ENCODE results near the gene LHX5.
"Not testable (repeated sequence)": the region's sequence is repeated elsewhere in the genome, so short reads cannot be mapped to it uniquely, and the experiment has no call there.

The LHX5 gene

GRCh38 chr12:113498490-113498889 lies 26.8 kb upstream of the LHX5 start:
- H3K4me1 ChIP-seq (ENCODE audit: control insufficient read depth in 2 of 2, insufficient read depth in 2 of 2, low read length in 2 of 2), result no peaks in the 10 kb centered on the region

GRCh38 chr12:113497693-113498092 lies 26.0 kb upstream of the LHX5 start:
- Histone ChIP-seq H3K9me3 (ENCODE audit: control insufficient read depth in 2 of 2, low read length in 2 of 2) (no peaks in the 10 kb centered on the region), H3K36me3 (ENCODE audit: control insufficient read depth in 2 of 2, insufficient read depth in 2 of 2, low read length in 2 of 2) (no peaks in the 10 kb centered on the region), H3K4me3 (ENCODE audit: low read length in 2 of 2) (no peak overlapping the region), H3K4me1 (ENCODE audit: control insufficient read depth in 2 of 2, insufficient read depth in 2 of 2, low read length in 2 of 2) (no peaks in the 10 kb centered on the region), H3K9ac (ENCODE audit: low read depth in 1 of 2, low read length in 2 of 2) (no peak overlapping the region), H3K27ac (ENCODE audit: low read depth in 2 of 2, low read length in 2 of 2) (no peak overlapping the region), H3K27me3 (ENCODE audit: control insufficient read depth in 2 of 2, insufficient read depth in 2 of 2, low read length in 2 of 2) (peaks cover 6 to 14% of the 10 kb centered on the region in 2 donors)

More at GRCh38 chr12:113498490-113498889, 26.8 kb upstream of the LHX5 start:
- Histone ChIP-seq H3K4me3 (ENCODE audit: low read length in 2 of 2) (no peak overlapping the region), H3K27ac (ENCODE audit: low read depth in 2 of 2, low read length in 2 of 2) (no peak overlapping the region), H3K27me3 (ENCODE audit: control insufficient read depth in 2 of 2, insufficient read depth in 2 of 2, low read length in 2 of 2) (peaks cover 6 to 14% of the 10 kb centered on the region in 2 donors), H3K9ac (ENCODE audit: low read depth in 1 of 2, low read length in 2 of 2) (no peak overlapping the region), H3K36me3 (ENCODE audit: control insufficient read depth in 2 of 2, insufficient read depth in 2 of 2, low read length in 2 of 2) (no peaks in the 10 kb centered on the region), H3K9me3 (ENCODE audit: control insufficient read depth in 2 of 2, low read length in 2 of 2) (no peaks in the 10 kb centered on the region)

- not testable (repeated sequence) for H3K9me3 ChIP-seq (ENCODE audit: control insufficient read depth in 2 of 2, low read length in 2 of 2); H3K27ac ChIP-seq (ENCODE audit: low read depth in 2 of 2, low read length in 2 of 2); H3K4me3 ChIP-seq (ENCODE audit: low read length in 2 of 2); H3K36me3 ChIP-seq (ENCODE audit: control insufficient read depth in 2 of 2, insufficient read depth in 2 of 2, low read length in 2 of 2); H3K27me3 ChIP-seq (ENCODE audit: control insufficient read depth in 2 of 2, insufficient read depth in 2 of 2, low read length in 2 of 2); H3K4me1 ChIP-seq (ENCODE audit: control insufficient read depth in 2 of 2, insufficient read depth in 2 of 2, low read length in 2 of 2); H3K9ac ChIP-seq (ENCODE audit: low read depth in 1 of 2, low read length in 2 of 2)
Measured at GRCh38 chr12:113495941-113496340, 24.3 kb upstream of the LHX5 start.

- Histone ChIP-seq H3K9ac (ENCODE audit: low read depth in 1 of 2, low read length in 2 of 2) (no peak overlapping the region), H3K4me1 (ENCODE audit: control insufficient read depth in 2 of 2, insufficient read depth in 2 of 2, low read length in 2 of 2) (no peaks in the 10 kb centered on the region), H3K27ac (ENCODE audit: low read depth in 2 of 2, low read length in 2 of 2) (no peak overlapping the region), H3K4me3 (ENCODE audit: low read length in 2 of 2) (no peak overlapping the region), H3K9me3 (ENCODE audit: control insufficient read depth in 2 of 2, low read length in 2 of 2) (no peaks in the 10 kb centered on the region), H3K27me3 (ENCODE audit: control insufficient read depth in 2 of 2, insufficient read depth in 2 of 2, low read length in 2 of 2) (peaks cover 0 to 7% of the 10 kb centered on the region in 2 donors), H3K36me3 (ENCODE audit: control insufficient read depth in 2 of 2, insufficient read depth in 2 of 2, low read length in 2 of 2) (no peaks in the 10 kb centered on the region)
Measured at GRCh38 chr12:113488322-113488721, 16.7 kb upstream of the LHX5 start.

GRCh38 chr12:113486722-113487121 lies 15.1 kb upstream of the LHX5 start:
- no peak overlapping the region for H3K4me3 ChIP-seq (ENCODE audit: low read length in 2 of 2)
- H3K27ac ChIP-seq (ENCODE audit: low read depth in 2 of 2, low read length in 2 of 2), result no peak overlapping the region
- H3K27me3 ChIP-seq (ENCODE audit: control insufficient read depth in 2 of 2, insufficient read depth in 2 of 2, low read length in 2 of 2), result peaks cover 0 to 10% of the 10 kb centered on the region in 2 donors
- H3K9ac ChIP-seq (ENCODE audit: low read depth in 1 of 2, low read length in 2 of 2), result no peak overlapping the region
- no peaks in the 10 kb centered on the region for H3K9me3 ChIP-seq (ENCODE audit: control insufficient read depth in 2 of 2, low read length in 2 of 2)
- no peaks in the 10 kb centered on the region for H3K4me1 ChIP-seq (ENCODE audit: control insufficient read depth in 2 of 2, insufficient read depth in 2 of 2, low read length in 2 of 2)
- H3K36me3 ChIP-seq (ENCODE audit: control insufficient read depth in 2 of 2, insufficient read depth in 2 of 2, low read length in 2 of 2), result no peaks in the 10 kb centered on the region

DNA sequence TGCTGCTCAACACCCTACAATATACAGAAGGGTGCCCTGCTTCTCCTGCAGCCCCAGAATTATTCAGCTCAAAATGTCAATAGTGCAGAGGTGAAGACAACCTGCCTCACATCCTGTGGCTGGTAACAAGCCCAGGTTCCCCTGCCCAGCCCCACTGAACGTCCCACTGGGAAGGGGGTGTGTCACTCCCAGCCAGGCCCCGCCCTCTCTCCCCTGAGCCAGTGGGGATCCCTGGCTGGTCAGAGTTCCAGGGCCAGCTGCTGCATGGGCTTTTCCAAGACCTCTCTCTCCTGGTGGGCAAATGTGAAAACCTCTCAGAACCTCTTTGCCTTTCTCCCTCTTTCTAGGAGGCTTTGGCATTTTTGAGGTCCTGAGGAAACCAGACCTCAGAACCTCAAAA lies 13.7 kb upstream of the LHX5 start:
- Histone ChIP-seq H3K27ac (ENCODE audit: low read depth in 2 of 2, low read length in 2 of 2) (no peak overlapping the region), H3K9me3 (ENCODE audit: control insufficient read depth in 2 of 2, low read length in 2 of 2) (no peaks in the 10 kb centered on the region), H3K4me1 (ENCODE audit: control insufficient read depth in 2 of 2, insufficient read depth in 2 of 2, low read length in 2 of 2) (no peaks in the 10 kb centered on the region), H3K4me3 (ENCODE audit: low read length in 2 of 2) (no peak overlapping the region), H3K9ac (ENCODE audit: low read depth in 1 of 2, low read length in 2 of 2) (no peak overlapping the region), H3K27me3 (ENCODE audit: control insufficient read depth in 2 of 2, insufficient read depth in 2 of 2, low read length in 2 of 2) (peaks cover 0 to 13% of the 10 kb centered on the region in 2 donors), H3K36me3 (ENCODE audit: control insufficient read depth in 2 of 2, insufficient read depth in 2 of 2, low read length in 2 of 2) (no peaks in the 10 kb centered on the region)

GRCh38 chr12:113482334-113482733 lies 10.7 kb upstream of the LHX5 start:
- Histone ChIP-seq H3K4me3 (ENCODE audit: low read length in 2 of 2) (no peak overlapping the region), H3K27ac (ENCODE audit: low read depth in 2 of 2, low read length in 2 of 2) (no peak overlapping the region), H3K36me3 (ENCODE audit: control insufficient read depth in 2 of 2, insufficient read depth in 2 of 2, low read length in 2 of 2) (no peaks in the 10 kb centered on the region), H3K27me3 (ENCODE audit: control insufficient read depth in 2 of 2, insufficient read depth in 2 of 2, low read length in 2 of 2) (peaks cover 23 to 35% of the 10 kb centered on the region in 2 donors), H3K9ac (ENCODE audit: low read depth in 1 of 2, low read length in 2 of 2) (no peak overlapping the region), H3K9me3 (ENCODE audit: control insufficient read depth in 2 of 2, low read length in 2 of 2) (no peaks in the 10 kb centered on the region), H3K4me1 (ENCODE audit: control insufficient read depth in 2 of 2, insufficient read depth in 2 of 2, low read length in 2 of 2) (no peaks in the 10 kb centered on the region)

- no peaks in the 10 kb centered on the region for H3K9me3 ChIP-seq (ENCODE audit: control insufficient read depth in 2 of 2, low read length in 2 of 2)
- no peaks in the 10 kb centered on the region for H3K4me1 ChIP-seq (ENCODE audit: control insufficient read depth in 2 of 2, insufficient read depth in 2 of 2, low read length in 2 of 2)
- peaks cover 27 to 38% of the 10 kb centered on the region in 2 donors for H3K27me3 ChIP-seq (ENCODE audit: control insufficient read depth in 2 of 2, insufficient read depth in 2 of 2, low read length in 2 of 2)
- H3K4me3 ChIP-seq (ENCODE audit: low read length in 2 of 2), result no peak overlapping the region
- no peak overlapping the region for H3K27ac ChIP-seq (ENCODE audit: low read depth in 2 of 2, low read length in 2 of 2)
- no peaks in the 10 kb centered on the region for H3K36me3 ChIP-seq (ENCODE audit: control insufficient read depth in 2 of 2, insufficient read depth in 2 of 2, low read length in 2 of 2)
- no peak overlapping the region for H3K9ac ChIP-seq (ENCODE audit: low read depth in 1 of 2, low read length in 2 of 2)
Measured at GRCh38 chr12:113480336-113480971, 8.8 kb upstream of the LHX5 start.

- no peaks in the 10 kb centered on the region for H3K9me3 ChIP-seq (ENCODE audit: control insufficient read depth in 2 of 2, low read length in 2 of 2)
- H3K36me3 ChIP-seq (ENCODE audit: control insufficient read depth in 2 of 2, insufficient read depth in 2 of 2, low read length in 2 of 2), result no peaks in the 10 kb centered on the region
- no peak overlapping the region for H3K9ac ChIP-seq (ENCODE audit: low read depth in 1 of 2, low read length in 2 of 2)
- no peak overlapping the region for H3K4me3 ChIP-seq (ENCODE audit: low read length in 2 of 2)
- peaks cover 34 to 43% of the 10 kb centered on the region in 2 donors for H3K27me3 ChIP-seq (ENCODE audit: control insufficient read depth in 2 of 2, insufficient read depth in 2 of 2, low read length in 2 of 2)
- H3K4me1 ChIP-seq (ENCODE audit: control insufficient read depth in 2 of 2, insufficient read depth in 2 of 2, low read length in 2 of 2), result no peaks in the 10 kb centered on the region
- H3K27ac ChIP-seq (ENCODE audit: low read depth in 2 of 2, low read length in 2 of 2), result no peak overlapping the region
Measured at GRCh38 chr12:113479590-113480335, 8.1 kb upstream of the LHX5 start.

DNA sequence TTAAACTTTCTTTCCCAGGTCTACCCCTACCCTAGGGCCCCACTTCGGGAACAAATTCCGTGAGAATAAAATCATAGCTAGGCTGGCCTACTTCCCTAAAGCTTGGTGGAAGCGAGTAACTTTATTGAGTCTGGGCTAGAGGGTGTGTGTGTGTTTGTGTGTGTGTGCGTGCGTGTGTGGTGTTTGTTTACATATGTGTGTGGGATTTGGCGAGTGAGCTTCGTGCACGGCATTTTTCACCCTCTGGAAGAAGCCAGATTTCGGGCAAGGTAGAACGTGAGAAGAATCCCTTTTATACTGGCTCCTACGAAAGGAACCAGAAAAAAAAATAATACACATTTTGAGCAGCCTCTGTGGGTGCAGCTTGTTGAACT lies 7.5 kb upstream of the LHX5 start:
- Histone ChIP-seq H3K9ac (ENCODE audit: low read depth in 1 of 2, low read length in 2 of 2) (no peak overlapping the region), H3K27ac (ENCODE audit: low read depth in 2 of 2, low read length in 2 of 2) (no peak overlapping the region), H3K4me1 (ENCODE audit: control insufficient read depth in 2 of 2, insufficient read depth in 2 of 2, low read length in 2 of 2) (no peaks in the 10 kb centered on the region), H3K4me3 (ENCODE audit: low read length in 2 of 2) (no peak overlapping the region), H3K36me3 (ENCODE audit: control insufficient read depth in 2 of 2, insufficient read depth in 2 of 2, low read length in 2 of 2) (no peaks in the 10 kb centered on the region), H3K9me3 (ENCODE audit: control insufficient read depth in 2 of 2, low read length in 2 of 2) (no peaks in the 10 kb centered on the region), H3K27me3 (ENCODE audit: control insufficient read depth in 2 of 2, insufficient read depth in 2 of 2, low read length in 2 of 2) (peaks cover 40 to 49% of the 10 kb centered on the region in 2 donors)
